ENCODE results near the gene GALNT9.

- TF ChIP-seq CTCF (IDR thresholded peaks at IDR 0.05): no peak
- no peak for TF ChIP-seq EZH2 (IDR thresholded peaks at IDR 0.05; ENCODE audit: borderline replicate concordance, insufficient read depth, low read depth, low read length, poor library complexity, severe bottlenecking)
Observed at GRCh38 chr12:132270969-132271754, 58.2 kb downstream of the GALNT9 start.

Data from B cell (primary cell).